LNCAP (cell line): ENCODE results near the gene PYGB.

ENCODE experiments used
- CTCF ChIP-seq: fragments of 450-650 bp; IDR thresholded peaks from 2 replicates; pipeline ENCODE4 v1.5.1; 2017; ENCODE audit warnings: mild to moderate bottlenecking

The PYGB gene

GRCh38 chr20:25336561-25337422, 88.9 kb downstream of the PYGB start:
- no peak for TF ChIP-seq CTCF

GRCh38 chr20:25338112-25339023, 90.5 kb downstream of the PYGB start:
- TF ChIP-seq CTCF = no peak

GRCh38 chr20:25339608-25340007, 91.7 kb downstream of the PYGB start:
- no peak for TF ChIP-seq CTCF

GRCh38 chr20:25340380-25340779, 92.5 kb downstream of the PYGB start:
- TF ChIP-seq CTCF = no peak

- TF ChIP-seq CTCF = no peak
Measured at GRCh38 chr20:25341716-25342680, 94.1 kb downstream of the PYGB start.

GRCh38 chr20:25344634-25345033, 96.7 kb downstream of the PYGB start:
- TF ChIP-seq CTCF = no peak

- no peak for TF ChIP-seq CTCF
Measured at GRCh38 chr20:25345721-25346120, 97.8 kb downstream of the PYGB start.
